IPS DF 19.7 (cell line): ENCODE results near the gene SYT2.

Experiments
- DNase-seq: peaks from one replicate; pipeline ENCODE4 v3.0.0-alpha.2; 2013; ENCODE audit warnings: low read depth, low spot score

Gene SYT2

GRCh38 chr1:202679406-202680177, 30.7 kb downstream of the SYT2 start:
- no peak for DNase-seq

DNA sequence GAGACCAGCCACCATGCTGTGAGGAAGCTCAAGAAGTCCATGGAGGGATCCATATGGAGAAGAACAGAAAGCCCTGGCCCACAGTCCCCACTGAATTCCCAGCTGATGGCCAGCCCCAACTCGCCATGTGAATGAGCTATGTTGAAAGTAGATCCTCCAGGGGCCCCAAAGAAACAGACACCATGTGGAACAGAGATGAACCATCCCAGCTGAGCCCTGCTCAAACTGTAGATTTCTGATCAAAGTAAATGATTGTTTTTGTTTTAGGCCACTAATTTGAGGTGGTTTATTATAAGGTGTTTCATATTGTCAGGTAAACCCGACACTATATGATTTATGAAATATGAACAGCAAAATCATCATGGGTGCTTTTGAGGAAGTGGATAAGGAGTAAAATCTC, 32.8 kb downstream of the SYT2 start:
- no peak for DNase-seq

DNA sequence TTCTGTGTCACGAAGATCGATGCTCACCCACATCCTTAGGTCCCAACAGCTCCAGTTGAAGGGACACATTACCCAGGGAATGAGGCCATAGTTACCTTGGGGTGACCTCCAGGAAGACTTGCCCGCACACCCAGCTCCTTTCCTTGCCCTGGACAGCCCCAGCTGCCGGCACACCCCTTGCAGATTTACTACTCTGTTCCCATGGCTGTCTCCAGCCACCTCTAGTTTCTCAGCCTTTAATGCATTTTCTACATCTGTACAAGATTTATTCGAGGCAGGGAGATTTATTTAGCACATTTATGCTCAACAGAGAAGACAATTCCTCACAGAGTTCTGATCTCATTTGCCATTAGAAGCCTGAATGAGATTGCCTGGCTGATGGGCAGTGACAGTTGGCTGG, 36.7 kb downstream of the SYT2 start:
- DNase-seq: no peak

DNA sequence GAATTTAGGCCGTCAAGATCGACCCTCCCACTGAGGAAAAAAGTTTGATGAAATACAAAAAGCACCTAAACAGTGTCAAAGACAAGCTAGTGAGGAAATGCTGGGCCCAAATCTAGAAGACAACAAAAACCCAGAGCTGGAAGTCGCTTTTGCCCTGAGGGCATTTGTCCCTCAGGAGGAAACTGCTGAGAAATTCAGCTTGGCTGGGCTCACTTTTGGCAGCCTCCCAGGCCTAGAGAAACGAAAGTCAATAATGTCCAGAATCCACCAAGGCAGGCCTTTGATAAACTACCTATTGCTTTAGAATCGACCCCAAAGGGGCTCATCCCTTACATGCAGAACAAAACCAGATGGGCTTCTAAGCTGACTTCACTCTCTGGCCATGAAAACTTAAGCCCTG, 38.9 kb downstream of the SYT2 start:
- DNase-seq: no peak

DNA sequence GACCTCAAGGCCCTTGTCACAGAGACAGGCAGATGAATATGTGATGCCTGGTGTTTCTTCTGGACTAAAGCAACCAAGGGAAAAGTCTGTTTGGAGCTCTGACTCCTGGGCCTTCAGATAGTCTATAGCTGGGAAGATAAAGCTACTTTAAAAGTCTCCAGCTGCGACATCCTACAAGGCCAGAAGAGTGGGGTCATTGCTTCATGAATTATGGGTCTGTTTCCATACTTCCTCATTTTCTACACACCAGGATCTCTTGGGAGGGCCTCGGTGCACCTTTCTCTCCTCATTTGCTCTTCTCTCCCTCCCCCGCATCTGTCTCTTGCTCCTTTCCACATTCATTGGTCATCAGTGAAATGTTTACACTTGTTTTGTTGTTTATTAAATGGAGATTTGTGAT, 44.8 kb downstream of the SYT2 start:
- DNase-seq: no peak

- no peak for DNase-seq
Measured at GRCh38 chr1:202664083-202664482, 46.2 kb downstream of the SYT2 start.

- no peak for DNase-seq
Measured at GRCh38 chr1:202663131-202663530, 47.1 kb downstream of the SYT2 start.

- DNase-seq: no peak
Measured at GRCh38 chr1:202662081-202662480, 48.2 kb downstream of the SYT2 start.

- DNase-seq: no peak
Measured at GRCh38 chr1:202661136-202661845, 49.0 kb downstream of the SYT2 start.

- no peak for DNase-seq
Measured at GRCh38 chr1:202659974-202660373, 50.3 kb downstream of the SYT2 start.

GRCh38 chr1:202659541-202659940, 50.7 kb downstream of the SYT2 start:
- no peak for DNase-seq

- DNase-seq: no peak
Measured at GRCh38 chr1:202658769-202659168, 51.5 kb downstream of the SYT2 start.

DNA sequence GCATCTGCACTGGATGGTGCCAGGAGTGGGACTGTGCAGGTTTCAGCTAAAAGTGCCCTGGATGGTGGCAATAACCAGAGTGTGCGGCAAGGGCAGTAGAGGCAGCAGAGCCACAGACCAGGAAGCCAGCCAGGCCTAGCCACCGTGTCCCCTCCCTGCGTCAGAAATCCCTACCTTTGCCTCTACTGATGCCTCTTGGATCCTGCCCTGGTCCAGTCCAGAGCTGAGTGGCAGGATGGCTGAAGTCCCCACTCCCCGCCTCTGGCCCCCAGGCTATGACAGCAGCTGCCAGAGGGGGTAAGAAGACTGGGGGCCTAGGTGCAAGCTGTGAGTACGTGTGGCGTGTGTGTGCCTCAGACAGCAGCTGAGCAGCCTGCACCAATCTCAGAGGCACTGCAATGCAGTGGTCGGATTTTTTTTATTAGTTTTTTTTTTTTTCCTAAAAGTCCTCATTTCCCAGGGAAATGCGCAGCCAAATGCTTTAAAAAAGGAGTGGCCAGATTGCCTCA, 51.9 kb downstream of the SYT2 start:
- no peak for DNase-seq

DNA sequence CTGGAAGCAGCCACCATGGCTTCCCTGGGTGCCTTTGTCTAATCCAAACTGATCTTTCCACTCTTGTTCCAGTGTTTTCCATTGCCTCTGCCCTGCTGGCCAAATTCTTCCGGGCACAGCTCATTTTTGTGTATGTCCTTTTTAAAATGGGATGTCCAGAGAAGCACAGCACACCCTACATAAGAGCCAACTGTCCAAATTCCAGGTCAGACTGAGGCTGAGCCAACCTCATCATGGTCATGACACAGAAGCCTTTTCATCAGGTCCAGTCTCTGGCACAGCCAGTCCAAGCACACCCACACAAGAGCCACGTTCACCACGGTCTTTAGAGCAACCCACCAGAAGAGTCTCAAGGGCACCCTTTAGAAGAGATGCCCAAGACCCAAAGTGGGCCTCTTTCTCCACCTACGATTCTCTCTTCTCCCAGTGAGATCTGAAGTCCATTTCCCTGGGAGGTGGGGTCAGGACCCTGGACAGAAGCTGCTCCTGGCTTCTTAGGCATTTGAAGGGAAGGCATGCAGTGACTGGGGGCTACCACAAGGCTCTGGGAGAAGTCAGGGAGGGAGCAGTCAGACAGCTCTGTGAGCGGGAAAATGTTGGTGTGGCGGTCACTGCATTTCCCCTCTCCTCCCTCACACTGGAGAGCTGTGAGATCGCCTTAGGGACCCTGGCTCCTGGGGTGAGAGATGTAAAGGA, 53.2 kb downstream of the SYT2 start:
- peak; percentile 63 for DNase-seq

DNA sequence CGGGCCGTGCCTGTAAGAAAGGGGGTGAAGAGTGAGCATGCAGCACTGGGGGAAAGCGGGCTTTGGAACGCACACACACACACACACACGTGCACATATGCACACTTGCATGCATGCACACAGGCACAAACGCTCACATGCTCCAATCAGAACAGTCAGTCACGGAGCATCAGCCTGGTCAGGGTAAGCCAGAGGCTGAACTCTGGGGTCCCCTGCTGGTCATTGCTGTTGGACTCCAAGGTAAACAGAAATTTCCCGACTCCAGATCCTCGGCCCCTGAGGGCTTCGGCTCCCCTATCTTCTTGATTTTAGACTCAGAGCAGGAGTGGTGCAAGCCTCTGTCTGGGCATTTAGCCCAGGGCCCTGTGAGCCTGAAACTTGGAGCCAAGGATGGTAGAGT, 54.2 kb downstream of the SYT2 start:
- DNase-seq: no peak

GRCh38 chr1:202654079-202654478, 56.2 kb downstream of the SYT2 start:
- DNase-seq: no peak

DNA sequence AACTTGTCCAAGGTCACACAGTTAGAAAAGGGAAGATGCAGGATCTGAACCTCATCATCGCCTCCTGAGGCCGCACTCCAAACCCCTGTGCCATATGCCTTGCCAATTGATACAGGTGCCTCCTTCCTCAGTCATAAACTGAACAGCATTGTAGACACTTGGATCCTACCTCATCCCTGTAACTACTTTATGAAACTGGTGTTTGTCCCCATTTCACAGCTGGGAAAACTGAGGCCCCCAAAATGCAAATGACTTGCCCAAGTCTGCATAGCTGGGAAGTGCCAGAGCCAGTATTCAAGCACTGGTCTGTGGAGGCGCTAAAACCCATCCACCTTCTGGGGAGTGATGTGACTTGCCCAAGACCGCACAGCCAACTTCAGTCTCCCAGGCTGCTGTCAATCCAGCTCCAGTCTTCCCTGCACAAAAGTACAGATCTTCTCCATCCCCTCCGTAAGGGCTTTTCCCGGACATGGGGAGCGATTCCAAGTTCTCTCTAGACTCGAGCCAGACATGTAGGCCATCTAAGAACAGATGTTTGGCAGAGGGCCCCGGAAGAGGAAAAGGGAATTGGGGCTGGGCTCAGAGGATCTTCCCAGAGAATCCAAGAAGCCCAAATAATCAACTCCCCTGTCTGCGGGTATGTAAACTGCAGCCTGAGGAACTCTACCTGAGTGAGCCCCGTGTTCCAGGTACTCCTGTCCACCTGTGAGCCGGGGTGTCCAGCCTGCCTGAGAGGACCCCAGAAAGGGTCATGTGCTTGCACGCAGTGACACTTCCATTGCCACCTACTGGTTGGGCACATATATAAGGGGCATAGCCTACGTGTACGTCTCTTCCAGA, 60.5 kb downstream of the SYT2 start:
- DNase-seq: no peak

DNA sequence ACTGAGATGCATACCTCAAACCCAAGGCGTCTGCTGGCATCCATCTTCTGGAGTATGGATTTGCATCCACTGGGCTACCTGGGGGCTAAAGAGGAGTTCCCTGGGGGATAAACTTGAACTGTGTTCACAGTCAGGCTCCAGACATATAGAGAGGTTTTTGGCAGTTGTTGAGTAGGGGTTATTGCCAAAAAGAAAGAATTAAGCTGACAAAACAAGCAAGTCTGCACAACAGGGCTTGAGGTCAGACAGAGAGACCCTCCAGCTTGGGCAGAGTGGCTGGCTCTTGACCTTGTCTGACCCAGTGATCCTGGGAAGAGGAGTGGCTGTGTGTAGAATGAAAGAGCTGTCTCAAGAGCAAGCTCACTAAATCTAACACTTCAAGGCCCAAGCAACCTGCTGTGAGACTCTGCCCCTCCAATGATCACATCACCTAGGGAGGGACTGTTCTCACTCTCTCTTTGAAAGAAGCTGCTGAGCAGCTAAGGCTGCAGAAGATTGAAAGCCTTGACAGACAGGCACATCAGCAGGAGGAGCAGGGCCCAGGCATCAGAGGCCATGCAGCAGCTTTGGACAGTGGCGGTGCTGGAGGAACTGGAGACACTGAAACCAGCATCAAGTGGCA, 61.5 kb downstream of the SYT2 start:
- no peak for DNase-seq

DNA sequence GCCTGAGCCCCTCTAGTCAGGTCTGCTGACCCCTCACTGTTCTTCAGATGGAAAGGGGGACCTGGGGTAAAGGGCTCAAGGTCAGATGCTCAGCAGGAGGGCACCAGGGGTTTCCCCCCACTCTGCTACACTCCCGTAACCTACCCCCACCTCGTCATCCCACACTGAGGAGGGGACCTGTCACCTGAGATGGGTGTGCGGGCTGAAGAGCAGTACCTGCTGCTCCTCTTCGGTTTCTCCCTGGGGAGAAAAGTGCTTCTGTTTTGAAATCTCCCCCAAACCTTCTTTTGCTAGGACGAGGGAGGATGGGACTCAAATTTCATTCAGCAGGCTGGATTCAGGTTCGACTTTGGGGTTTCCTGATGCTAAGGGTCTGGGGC, 65.2 kb downstream of the SYT2 start:
- DNase-seq: no peak

DNA sequence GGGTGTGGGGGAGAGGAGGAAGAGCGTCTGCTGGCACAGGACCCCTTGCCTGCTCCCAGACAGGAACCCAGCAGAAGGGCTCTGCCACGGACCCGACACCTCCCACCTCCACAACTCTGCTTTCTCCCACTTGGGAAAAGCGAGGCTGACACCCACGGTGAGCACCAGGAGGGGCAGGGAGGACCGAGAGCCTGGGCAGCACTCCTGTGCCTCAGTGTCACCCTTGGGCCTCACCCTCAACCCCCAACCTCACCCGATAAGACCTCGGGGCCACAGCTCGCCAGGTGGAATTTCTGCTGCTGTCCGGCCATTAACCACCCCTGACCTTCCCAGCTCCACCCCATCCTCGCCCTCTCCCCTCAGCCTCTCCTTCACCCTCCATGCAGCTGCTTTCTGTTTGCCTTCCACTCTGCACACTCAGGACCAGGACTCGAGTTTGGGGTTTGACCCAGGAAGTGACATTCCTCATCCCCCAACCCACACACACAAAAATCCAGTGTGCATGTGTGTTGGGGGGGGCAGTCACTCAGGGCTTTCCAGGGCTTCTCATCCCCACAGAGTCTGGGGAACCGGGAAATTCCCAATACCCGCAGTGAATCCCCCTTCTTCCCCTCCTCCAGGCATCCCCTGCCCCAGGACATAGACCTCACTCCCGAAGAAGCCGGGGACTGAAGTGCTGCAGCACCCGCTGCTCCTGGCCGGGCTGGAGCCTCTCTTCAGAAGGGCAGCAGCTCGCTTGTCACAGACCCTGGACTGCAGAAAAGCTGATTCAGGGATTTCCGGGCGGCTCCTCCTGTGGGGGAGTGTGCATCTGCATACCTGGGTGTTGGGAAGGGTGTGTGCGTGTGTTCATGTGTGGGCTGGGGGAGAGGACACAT, 65.8 kb downstream of the SYT2 start:
- no peak for DNase-seq
